Neural cell (in vitro differentiated cells): ENCODE results near the gene EXOC4. TPM values are rescaled to one million over a fixed set of nuclear protein-coding genes. Genes with fewer than 3 reads are reported as not detected.

Source experiments
- H2AFZ ChIP-seq: fragments of 200-600, 300-800 bp; sonication (generic), shearing (Covaris generic); 2 replicates; pipeline ENCODE4 v1.6.0; 2014; ENCODE audit warnings: low read depth, mild to moderate bottlenecking, antibody characterized with exemption, low read length, moderate library complexity
- H3F3A ChIP-seq: fragments of 200-600 bp; shearing (Covaris generic); 2 replicates; pipeline ENCODE4 v1.6.1; 2016; ENCODE audit warnings: mild to moderate bottlenecking, moderate library complexity, mixed read lengths, antibody characterized with exemption, low read length; ENCODE audit not compliant: insufficient read depth, poor library complexity, severe bottlenecking
- H3K27ac ChIP-seq: fragments of 200-600, 300-800 bp; sonication (generic), shearing (Covaris generic); 2 replicates; pipeline ENCODE4 v1.5.1; 2014; ENCODE audit warnings: mild to moderate bottlenecking, low read length, moderate library complexity
- H3K27me3 ChIP-seq: fragments of 300-800, 200-600 bp; sonication (generic), shearing (Covaris generic); 2 replicates; pipeline ENCODE4 v1.6.0; 2014; ENCODE audit warnings: mild to moderate bottlenecking, low read depth, low read length, moderate library complexity; ENCODE audit not compliant: insufficient read depth
- H3K36me3 ChIP-seq: fragments of 300-800, 200-600 bp; sonication (generic), shearing (Covaris generic); 2 replicates; pipeline ENCODE4 v1.5.1; 2014; ENCODE audit warnings: mild to moderate bottlenecking, antibody characterized with exemption, low read length, moderate library complexity; ENCODE audit not compliant: insufficient read depth
- H3K4me2 ChIP-seq: fragments of 300-800, 200-600 bp; sonication (generic), shearing (Covaris generic); 2 replicates; pipeline ENCODE4 v1.6.0; 2014; ENCODE audit warnings: mild to moderate bottlenecking, low read length
- H3K4me3 ChIP-seq: fragments of 300-800, 200-600 bp; sonication (generic), shearing (Covaris generic); 2 replicates; pipeline ENCODE4 v1.5.1; 2014; ENCODE audit warnings: mild to moderate bottlenecking, low read length, moderate library complexity
- H3K79me2 ChIP-seq: fragments of 200-600 bp; shearing (Covaris generic); replicated peaks from 2 replicates; pipeline ENCODE4 v1.6.0; 2014; ENCODE audit warnings: mild to moderate bottlenecking, low read length, moderate library complexity; ENCODE audit not compliant: insufficient read depth
- H3K9ac ChIP-seq: fragments of 300-800, 200-600 bp; sonication (generic), shearing (Covaris generic); 2 replicates; pipeline ENCODE4 v1.6.1; 2016; ENCODE audit warnings: mild to moderate bottlenecking, low read length, mixed read lengths
- H3K9me2 ChIP-seq: fragments of 200-600 bp; shearing (Covaris generic); 2 replicates; pipeline ENCODE4 v1.6.1; 2016; ENCODE audit warnings: mild to moderate bottlenecking, low read length, mixed read lengths; ENCODE audit not compliant: insufficient read depth
- H3K9me3 ChIP-seq: fragments of 200-600, 300-800 bp; sonication (generic), shearing (Covaris generic); 2 replicates; pipeline ENCODE4 v1.6.1; 2016; ENCODE audit warnings: mild to moderate bottlenecking, mixed run types, low read length, moderate library complexity, mixed read lengths
- H4K20me1 ChIP-seq: fragments of 200-600 bp; shearing (Covaris generic); 2 replicates; pipeline ENCODE4 v1.6.1; 2016; ENCODE audit warnings: mild to moderate bottlenecking, mixed run types; ENCODE audit not compliant: insufficient read depth
- CTCF ChIP-seq: fragments of 450-650 bp; IDR thresholded peaks from 2 replicates; pipeline ENCODE4 v1.5.1; 2014; ENCODE audit warnings: antibody characterized with exemption, mild to moderate bottlenecking, moderate library complexity; ENCODE audit not compliant: poor library complexity, severe bottlenecking
- EP300 ChIP-seq: fragments of 450-650 bp; conservative IDR thresholded peaks from 2 replicates; pipeline ENCODE4 v1.6.1; 2014; ENCODE audit warnings: antibody characterized with exemption, mild to moderate bottlenecking, moderate library complexity; ENCODE audit not compliant: poor library complexity, severe bottlenecking
- EZH2 ChIP-seq: fragments of 200-600, 300-800 bp; shearing (Covaris generic), sonication (generic); IDR thresholded peaks from 2 replicates; pipeline ENCODE4 v1.6.1; 2014; ENCODE audit warnings: antibody characterized with exemption, low read length, borderline replicate concordance, mild to moderate bottlenecking; ENCODE audit not compliant: insufficient read depth, poor library complexity, severe bottlenecking
- MXI1 ChIP-seq: fragments of 450-650 bp; conservative IDR thresholded peaks from 2 replicates; pipeline ENCODE4 v1.6.1; 2014; ENCODE audit warnings: antibody characterized with exemption, mild to moderate bottlenecking; ENCODE audit not compliant: poor library complexity, severe bottlenecking
- POLR2AphosphoS5 ChIP-seq: IDR thresholded peaks from 2 replicates; pipeline ENCODE4 v1.6.1; 2012
- RAD21 ChIP-seq: fragments of 450-650 bp; conservative IDR thresholded peaks from 2 replicates; pipeline ENCODE4 v1.6.1; 2014; ENCODE audit warnings: antibody characterized with exemption, mild to moderate bottlenecking, moderate library complexity
- SMC3 ChIP-seq: fragments of 450-650 bp; conservative IDR thresholded peaks from 2 replicates; pipeline ENCODE4 v1.6.1; 2014; ENCODE audit warnings: antibody characterized with exemption, mild to moderate bottlenecking, moderate library complexity; ENCODE audit not compliant: poor library complexity
- TAF1 ChIP-seq: IDR thresholded peaks from 2 replicates; pipeline ENCODE4 v1.6.1; 2012; ENCODE audit warnings: low read depth
- polyA plus RNA-seq: library from polyadenylated mRNA; depleted of rRNA; stranded (reverse); fragments of >200 nt; gene quantifications from 2 replicates; pipeline ENCODE4 v1.2.3, GENCODE V29; 2014
- TF ChIP-seq, protein P1 (sequence below): IDR thresholded peaks from 2 replicates; pipeline ENCODE4 v1.6.1; 2012; ENCODE audit warnings: borderline replicate concordance

The EXOC4 gene
- polyA plus RNA-seq, 1 donor from 2014 or later: 36.5 TPM

DNA sequence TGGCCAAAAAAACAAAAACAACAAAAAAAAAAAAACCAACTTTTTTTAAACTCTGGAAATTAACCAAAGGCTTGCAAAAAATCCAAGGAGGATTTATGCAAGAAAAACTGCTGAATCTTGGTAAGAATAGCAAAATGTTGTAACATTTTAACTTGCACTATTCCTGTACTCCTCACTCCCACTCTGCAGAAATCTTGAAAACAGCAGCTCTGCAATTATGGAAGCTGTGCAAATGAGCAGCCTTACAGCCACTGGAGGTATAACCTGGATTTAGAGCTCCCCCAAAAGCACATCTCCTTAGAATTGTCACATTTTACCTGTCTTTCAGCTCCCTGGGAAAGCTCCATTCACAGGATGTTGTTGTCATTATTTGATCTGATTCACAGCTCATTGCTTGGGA, 832.4 kb downstream of the EXOC4 start:
- Histone ChIP-seq H4K20me1 (no peaks in the 10 kb centered on the region), H3K79me2 (no peaks in the 10 kb centered on the region), H2AFZ (no peak overlapping the region), H3K36me3 (no peaks in the 10 kb centered on the region), H3K27me3 (no peaks in the 10 kb centered on the region), H3K4me3 (no peak overlapping the region), H3K27ac (no peak overlapping the region), H3F3A (no peaks in the 10 kb centered on the region), H3K4me2 (no peak overlapping the region), H3K9ac (no peak overlapping the region), H3K9me3 (peaks cover 10% of the 10 kb centered on the region), H3K9me2 (no peaks in the 10 kb centered on the region)
- no peak for TF ChIP-seq MXI1
- TF ChIP-seq, protein P1, sequence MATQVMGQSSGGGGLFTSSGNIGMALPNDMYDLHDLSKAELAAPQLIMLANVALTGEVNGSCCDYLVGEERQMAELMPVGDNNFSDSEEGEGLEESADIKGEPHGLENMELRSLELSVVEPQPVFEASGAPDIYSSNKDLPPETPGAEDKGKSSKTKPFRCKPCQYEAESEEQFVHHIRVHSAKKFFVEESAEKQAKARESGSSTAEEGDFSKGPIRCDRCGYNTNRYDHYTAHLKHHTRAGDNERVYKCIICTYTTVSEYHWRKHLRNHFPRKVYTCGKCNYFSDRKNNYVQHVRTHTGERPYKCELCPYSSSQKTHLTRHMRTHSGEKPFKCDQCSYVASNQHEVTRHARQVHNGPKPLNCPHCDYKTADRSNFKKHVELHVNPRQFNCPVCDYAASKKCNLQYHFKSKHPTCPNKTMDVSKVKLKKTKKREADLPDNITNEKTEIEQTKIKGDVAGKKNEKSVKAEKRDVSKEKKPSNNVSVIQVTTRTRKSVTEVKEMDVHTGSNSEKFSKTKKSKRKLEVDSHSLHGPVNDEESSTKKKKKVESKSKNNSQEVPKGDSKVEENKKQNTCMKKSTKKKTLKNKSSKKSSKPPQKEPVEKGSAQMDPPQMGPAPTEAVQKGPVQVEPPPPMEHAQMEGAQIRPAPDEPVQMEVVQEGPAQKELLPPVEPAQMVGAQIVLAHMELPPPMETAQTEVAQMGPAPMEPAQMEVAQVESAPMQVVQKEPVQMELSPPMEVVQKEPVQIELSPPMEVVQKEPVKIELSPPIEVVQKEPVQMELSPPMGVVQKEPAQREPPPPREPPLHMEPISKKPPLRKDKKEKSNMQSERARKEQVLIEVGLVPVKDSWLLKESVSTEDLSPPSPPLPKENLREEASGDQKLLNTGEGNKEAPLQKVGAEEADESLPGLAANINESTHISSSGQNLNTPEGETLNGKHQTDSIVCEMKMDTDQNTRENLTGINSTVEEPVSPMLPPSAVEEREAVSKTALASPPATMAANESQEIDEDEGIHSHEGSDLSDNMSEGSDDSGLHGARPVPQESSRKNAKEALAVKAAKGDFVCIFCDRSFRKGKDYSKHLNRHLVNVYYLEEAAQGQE: no peak
- no peak for TF ChIP-seq TAF1
- no peak for TF ChIP-seq POLR2AphosphoS5
- no peak for TF ChIP-seq SMC3
- TF ChIP-seq CTCF: no peak
- no peak for TF ChIP-seq EP300
- no peak for TF ChIP-seq EZH2
- TF ChIP-seq RAD21: no peak

DNA sequence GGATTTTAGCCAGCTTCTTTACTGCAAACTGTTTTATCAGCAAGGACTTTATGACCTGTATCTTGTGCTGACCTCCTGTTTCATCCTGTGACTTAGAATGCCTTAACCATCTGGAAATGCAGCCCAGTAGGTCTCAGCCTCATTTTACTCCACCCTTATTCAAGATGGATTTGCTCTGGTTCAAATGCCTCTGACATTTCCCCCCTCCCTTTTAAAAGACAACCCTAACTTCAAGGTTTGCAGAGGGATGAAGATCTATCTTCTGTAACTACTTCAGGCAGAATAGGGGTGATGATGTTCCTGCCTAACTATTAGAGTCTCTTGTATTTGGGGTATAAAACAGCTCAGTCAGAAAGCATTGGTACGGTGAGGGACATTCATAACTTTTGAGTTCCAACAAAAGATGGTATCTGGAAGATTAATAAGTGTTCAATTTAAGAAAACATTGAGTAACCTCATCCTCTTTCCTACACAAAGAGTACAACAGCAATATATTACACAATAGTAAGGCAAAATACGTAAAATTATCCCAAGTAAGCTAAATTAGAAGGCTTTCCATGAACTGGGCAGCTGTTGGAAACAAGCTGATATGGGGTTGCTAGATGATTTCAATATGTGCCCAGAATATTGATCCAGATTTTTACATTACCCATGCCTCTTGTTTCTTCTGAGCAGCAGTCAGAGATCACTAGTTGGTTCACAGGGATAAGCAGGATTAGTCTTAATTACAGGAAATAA, 834.3 kb downstream of the EXOC4 start:
- no peaks in the 10 kb centered on the region for H3K79me2 ChIP-seq
- H3K4me3 ChIP-seq: no peak overlapping the region
- no peaks in the 10 kb centered on the region for H3K9me2 ChIP-seq
- TF ChIP-seq, protein P1: no peak
- H3F3A ChIP-seq: no peaks in the 10 kb centered on the region
- no peak overlapping the region for H3K9ac ChIP-seq
- H3K27ac ChIP-seq: no peak overlapping the region
- no peaks in the 10 kb centered on the region for H4K20me1 ChIP-seq
- H2AFZ ChIP-seq: no peak overlapping the region
- no peaks in the 10 kb centered on the region for H3K27me3 ChIP-seq
- no peak overlapping the region for H3K4me2 ChIP-seq
- H3K36me3 ChIP-seq: no peaks in the 10 kb centered on the region
- H3K9me3 ChIP-seq: peaks cover 10% of the 10 kb centered on the region
